ENCODE results near the gene LONRF3. TPM values are rescaled to one million over a fixed set of nuclear protein-coding genes. Genes with fewer than 3 reads are reported as not detected.

LONRF3 gene
- total RNA-seq, 1 experiment from 2014 or later = not detected

GRCh38 chrX:118948270-118948669 lies 26.1 kb upstream of the LONRF3 start (continued):
- TF ChIP-seq, protein P1, sequence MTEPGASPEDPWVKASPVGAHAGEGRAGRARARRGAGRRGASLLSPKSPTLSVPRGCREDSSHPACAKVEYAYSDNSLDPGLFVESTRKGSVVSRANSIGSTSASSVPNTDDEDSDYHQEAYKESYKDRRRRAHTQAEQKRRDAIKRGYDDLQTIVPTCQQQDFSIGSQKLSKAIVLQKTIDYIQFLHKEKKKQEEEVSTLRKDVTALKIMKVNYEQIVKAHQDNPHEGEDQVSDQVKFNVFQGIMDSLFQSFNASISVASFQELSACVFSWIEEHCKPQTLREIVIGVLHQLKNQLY (CRISPR knock-in tag; IDR thresholded peaks at IDR 0.05) = no peak
- TF ChIP-seq, protein P2, sequence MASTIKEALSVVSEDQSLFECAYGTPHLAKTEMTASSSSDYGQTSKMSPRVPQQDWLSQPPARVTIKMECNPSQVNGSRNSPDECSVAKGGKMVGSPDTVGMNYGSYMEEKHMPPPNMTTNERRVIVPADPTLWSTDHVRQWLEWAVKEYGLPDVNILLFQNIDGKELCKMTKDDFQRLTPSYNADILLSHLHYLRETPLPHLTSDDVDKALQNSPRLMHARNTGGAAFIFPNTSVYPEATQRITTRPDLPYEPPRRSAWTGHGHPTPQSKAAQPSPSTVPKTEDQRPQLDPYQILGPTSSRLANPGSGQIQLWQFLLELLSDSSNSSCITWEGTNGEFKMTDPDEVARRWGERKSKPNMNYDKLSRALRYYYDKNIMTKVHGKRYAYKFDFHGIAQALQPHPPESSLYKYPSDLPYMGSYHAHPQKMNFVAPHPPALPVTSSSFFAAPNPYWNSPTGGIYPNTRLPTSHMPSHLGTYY (CRISPR knock-in tag; IDR thresholded peaks at IDR 0.05) = no peak
- TF ChIP-seq NR3C1 (CRISPR knock-in tag; conservative IDR thresholded peaks at IDR 0.05; ENCODE audit: low read depth) (no peak), NFATC4 (CRISPR knock-in tag; IDR thresholded peaks at IDR 0.05) (no peak), HMGA2 (CRISPR knock-in tag; IDR thresholded peaks at IDR 0.05) (no peak)

- ChIA-PET POLR2A (no interaction called here), CTCF (no interaction called here)
- no peaks in the 10 kb centered on the region for H3K4me1 Mint-ChIP-seq
- H3K27ac Mint-ChIP-seq = no peak overlapping the region
- no peaks in the 10 kb centered on the region for H3K9me3 Mint-ChIP-seq
- no peaks in the 10 kb centered on the region for H3K36me3 Mint-ChIP-seq
- H3K27me3 Mint-ChIP-seq (ENCODE audit: low read depth) = peaks cover 87% of the 10 kb centered on the region
- no peak for ATAC-seq
- DNase-seq (ENCODE audit: low spot score) = no peak
- no peak overlapping the region for H3K4me3 Mint-ChIP-seq
- TF ChIP-seq, protein P3, sequence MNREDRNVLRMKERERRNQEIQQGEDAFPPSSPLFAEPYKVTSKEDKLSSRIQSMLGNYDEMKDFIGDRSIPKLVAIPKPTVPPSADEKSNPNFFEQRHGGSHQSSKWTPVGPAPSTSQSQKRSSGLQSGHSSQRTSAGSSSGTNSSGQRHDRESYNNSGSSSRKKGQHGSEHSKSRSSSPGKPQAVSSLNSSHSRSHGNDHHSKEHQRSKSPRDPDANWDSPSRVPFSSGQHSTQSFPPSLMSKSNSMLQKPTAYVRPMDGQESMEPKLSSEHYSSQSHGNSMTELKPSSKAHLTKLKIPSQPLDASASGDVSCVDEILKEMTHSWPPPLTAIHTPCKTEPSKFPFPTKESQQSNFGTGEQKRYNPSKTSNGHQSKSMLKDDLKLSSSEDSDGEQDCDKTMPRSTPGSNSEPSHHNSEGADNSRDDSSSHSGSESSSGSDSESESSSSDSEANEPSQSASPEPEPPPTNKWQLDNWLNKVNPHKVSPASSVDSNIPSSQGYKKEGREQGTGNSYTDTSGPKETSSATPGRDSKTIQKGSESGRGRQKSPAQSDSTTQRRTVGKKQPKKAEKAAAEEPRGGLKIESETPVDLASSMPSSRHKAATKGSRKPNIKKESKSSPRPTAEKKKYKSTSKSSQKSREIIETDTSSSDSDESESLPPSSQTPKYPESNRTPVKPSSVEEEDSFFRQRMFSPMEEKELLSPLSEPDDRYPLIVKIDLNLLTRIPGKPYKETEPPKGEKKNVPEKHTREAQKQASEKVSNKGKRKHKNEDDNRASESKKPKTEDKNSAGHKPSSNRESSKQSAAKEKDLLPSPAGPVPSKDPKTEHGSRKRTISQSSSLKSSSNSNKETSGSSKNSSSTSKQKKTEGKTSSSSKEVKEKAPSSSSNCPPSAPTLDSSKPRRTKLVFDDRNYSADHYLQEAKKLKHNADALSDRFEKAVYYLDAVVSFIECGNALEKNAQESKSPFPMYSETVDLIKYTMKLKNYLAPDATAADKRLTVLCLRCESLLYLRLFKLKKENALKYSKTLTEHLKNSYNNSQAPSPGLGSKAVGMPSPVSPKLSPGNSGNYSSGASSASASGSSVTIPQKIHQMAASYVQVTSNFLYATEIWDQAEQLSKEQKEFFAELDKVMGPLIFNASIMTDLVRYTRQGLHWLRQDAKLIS (CRISPR knock-in tag; IDR thresholded peaks at IDR 0.05; ENCODE audit: borderline replicate concordance) = no peak
- no peak for TF ChIP-seq FOXK1 (CRISPR knock-in tag; IDR thresholded peaks at IDR 0.05)
- TF ChIP-seq, protein P4, sequence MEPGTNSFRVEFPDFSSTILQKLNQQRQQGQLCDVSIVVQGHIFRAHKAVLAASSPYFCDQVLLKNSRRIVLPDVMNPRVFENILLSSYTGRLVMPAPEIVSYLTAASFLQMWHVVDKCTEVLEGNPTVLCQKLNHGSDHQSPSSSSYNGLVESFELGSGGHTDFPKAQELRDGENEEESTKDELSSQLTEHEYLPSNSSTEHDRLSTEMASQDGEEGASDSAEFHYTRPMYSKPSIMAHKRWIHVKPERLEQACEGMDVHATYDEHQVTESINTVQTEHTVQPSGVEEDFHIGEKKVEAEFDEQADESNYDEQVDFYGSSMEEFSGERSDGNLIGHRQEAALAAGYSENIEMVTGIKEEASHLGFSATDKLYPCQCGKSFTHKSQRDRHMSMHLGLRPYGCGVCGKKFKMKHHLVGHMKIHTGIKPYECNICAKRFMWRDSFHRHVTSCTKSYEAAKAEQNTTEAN (CRISPR knock-in tag; IDR thresholded peaks at IDR 0.05) = no peak
- TF ChIP-seq ZNF671 (CRISPR knock-in tag; IDR thresholded peaks at IDR 0.05) = no peak
- TF ChIP-seq NFATC4 (CRISPR knock-in tag; IDR thresholded peaks at IDR 0.05) = no peak
- TF ChIP-seq, protein P5, sequence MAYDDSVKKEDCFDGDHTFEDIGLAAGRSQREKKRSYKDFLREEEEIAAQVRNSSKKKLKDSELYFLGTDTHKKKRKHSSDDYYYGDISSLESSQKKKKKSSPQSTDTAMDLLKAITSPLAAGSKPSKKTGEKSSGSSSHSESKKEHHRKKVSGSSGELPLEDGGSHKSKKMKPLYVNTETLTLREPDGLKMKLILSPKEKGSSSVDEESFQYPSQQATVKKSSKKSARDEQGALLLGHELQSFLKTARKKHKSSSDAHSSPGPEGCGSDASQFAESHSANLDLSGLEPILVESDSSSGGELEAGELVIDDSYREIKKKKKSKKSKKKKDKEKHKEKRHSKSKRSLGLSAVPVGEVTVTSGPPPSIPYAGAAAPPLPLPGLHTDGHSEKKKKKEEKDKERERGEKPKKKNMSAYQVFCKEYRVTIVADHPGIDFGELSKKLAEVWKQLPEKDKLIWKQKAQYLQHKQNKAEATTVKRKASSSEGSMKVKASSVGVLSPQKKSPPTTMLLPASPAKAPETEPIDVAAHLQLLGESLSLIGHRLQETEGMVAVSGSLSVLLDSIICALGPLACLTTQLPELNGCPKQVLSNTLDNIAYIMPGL (CRISPR knock-in tag; IDR thresholded peaks at IDR 0.05) = no peak
- no peak for TF ChIP-seq ATF6 (CRISPR knock-in tag; IDR thresholded peaks at IDR 0.05)
- no peak for TF ChIP-seq ZNF317 (CRISPR knock-in tag; IDR thresholded peaks at IDR 0.05; ENCODE audit: borderline replicate concordance, low read depth)
- TF ChIP-seq, protein P6, sequence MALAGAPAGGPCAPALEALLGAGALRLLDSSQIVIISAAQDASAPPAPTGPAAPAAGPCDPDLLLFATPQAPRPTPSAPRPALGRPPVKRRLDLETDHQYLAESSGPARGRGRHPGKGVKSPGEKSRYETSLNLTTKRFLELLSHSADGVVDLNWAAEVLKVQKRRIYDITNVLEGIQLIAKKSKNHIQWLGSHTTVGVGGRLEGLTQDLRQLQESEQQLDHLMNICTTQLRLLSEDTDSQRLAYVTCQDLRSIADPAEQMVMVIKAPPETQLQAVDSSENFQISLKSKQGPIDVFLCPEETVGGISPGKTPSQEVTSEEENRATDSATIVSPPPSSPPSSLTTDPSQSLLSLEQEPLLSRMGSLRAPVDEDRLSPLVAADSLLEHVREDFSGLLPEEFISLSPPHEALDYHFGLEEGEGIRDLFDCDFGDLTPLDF (CRISPR knock-in tag; IDR thresholded peaks at IDR 0.05) = no peak
- TF ChIP-seq, protein P7, sequence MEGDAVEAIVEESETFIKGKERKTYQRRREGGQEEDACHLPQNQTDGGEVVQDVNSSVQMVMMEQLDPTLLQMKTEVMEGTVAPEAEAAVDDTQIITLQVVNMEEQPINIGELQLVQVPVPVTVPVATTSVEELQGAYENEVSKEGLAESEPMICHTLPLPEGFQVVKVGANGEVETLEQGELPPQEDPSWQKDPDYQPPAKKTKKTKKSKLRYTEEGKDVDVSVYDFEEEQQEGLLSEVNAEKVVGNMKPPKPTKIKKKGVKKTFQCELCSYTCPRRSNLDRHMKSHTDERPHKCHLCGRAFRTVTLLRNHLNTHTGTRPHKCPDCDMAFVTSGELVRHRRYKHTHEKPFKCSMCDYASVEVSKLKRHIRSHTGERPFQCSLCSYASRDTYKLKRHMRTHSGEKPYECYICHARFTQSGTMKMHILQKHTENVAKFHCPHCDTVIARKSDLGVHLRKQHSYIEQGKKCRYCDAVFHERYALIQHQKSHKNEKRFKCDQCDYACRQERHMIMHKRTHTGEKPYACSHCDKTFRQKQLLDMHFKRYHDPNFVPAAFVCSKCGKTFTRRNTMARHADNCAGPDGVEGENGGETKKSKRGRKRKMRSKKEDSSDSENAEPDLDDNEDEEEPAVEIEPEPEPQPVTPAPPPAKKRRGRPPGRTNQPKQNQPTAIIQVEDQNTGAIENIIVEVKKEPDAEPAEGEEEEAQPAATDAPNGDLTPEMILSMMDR (IDR thresholded peaks at IDR 0.05) = no peak
- no peak for TF ChIP-seq TP53 (CRISPR knock-in tag; IDR thresholded peaks at IDR 0.05)
- TF ChIP-seq ZSCAN18 (CRISPR knock-in tag; IDR thresholded peaks at IDR 0.05) = no peak
- no peak for TF ChIP-seq HMGA2 (CRISPR knock-in tag; IDR thresholded peaks at IDR 0.05)
- TF ChIP-seq SMAD4 (CRISPR knock-in tag; IDR thresholded peaks at IDR 0.05) = no peak
- TF ChIP-seq ZNF121 (CRISPR knock-in tag; IDR thresholded peaks at IDR 0.05) = no peak
- TF ChIP-seq ZNF219 (CRISPR knock-in tag; IDR thresholded peaks at IDR 0.05; ENCODE audit: borderline replicate concordance) = no peak
- no peak for TF ChIP-seq NR1H2 (CRISPR knock-in tag; IDR thresholded peaks at IDR 0.05)
Measured at GRCh38 chrX:118961866-118962560, 12.4 kb upstream of the LONRF3 start.
